Astrocyte (in vitro differentiated cells and primary cell): ENCODE data around the gene SOBP. TPM values are rescaled to one million over a fixed set of nuclear protein-coding genes. Genes with fewer than 3 reads are reported as not detected.

ENCODE experiments used
- DNase-seq: peaks from one replicate; pipeline ENCODE4 v3.0.0-alpha.2; 2010; ENCODE audit warnings: low read depth
- FAIRE-seq: peaks from 2 replicates; lab custom pipeline; 2011; peaks lifted over from hg19 to GRCh38; lab: Jason Lieb, UNC
- H2AFZ ChIP-seq: 2 replicates; pipeline ENCODE4 v1.6.0; 2012; ENCODE audit warnings: low read depth, low read length, inconsistent platforms
- H3K27ac ChIP-seq: 2 replicates; pipeline ENCODE4 v1.5.1; 2011; ENCODE audit warnings: low read depth, low read length, inconsistent platforms
- H3K27me3 ChIP-seq: 2 replicates; pipeline ENCODE4 v1.6.0; 2011; ENCODE audit warnings: low read length, inconsistent platforms; ENCODE audit not compliant: insufficient read depth
- H3K36me3 ChIP-seq: 2 replicates; pipeline ENCODE4 v1.5.1; 2011; ENCODE audit warnings: low read length, inconsistent platforms; ENCODE audit not compliant: insufficient read depth
- H3K4me1 ChIP-seq: 2 replicates; pipeline ENCODE4 v1.5.1; 2011; ENCODE audit warnings: low read length, inconsistent platforms; ENCODE audit not compliant: insufficient read depth
- H3K4me2 ChIP-seq: 2 replicates; pipeline ENCODE4 v1.6.0; 2012; ENCODE audit warnings: low read length, inconsistent platforms
- H3K4me3 ChIP-seq: 2 replicates; pipeline ENCODE4 v1.5.1; 2011; ENCODE audit warnings: low read depth, mild to moderate bottlenecking, low read length, inconsistent platforms; ENCODE audit not compliant: insufficient read depth
- H3K79me2 ChIP-seq: 2 replicates; pipeline ENCODE4 v1.6.0; 2012; ENCODE audit warnings: mild to moderate bottlenecking, low read length, inconsistent platforms; ENCODE audit not compliant: insufficient read depth
- H3K9ac ChIP-seq: 2 replicates; pipeline ENCODE4 v1.6.0; 2012; ENCODE audit warnings: mild to moderate bottlenecking, low read length, inconsistent platforms
- H3K9me3 ChIP-seq: 2 replicates; pipeline ENCODE4 v1.5.1; 2012; ENCODE audit warnings: low read depth, mild to moderate bottlenecking, low read length, inconsistent platforms; ENCODE audit not compliant: insufficient read depth
- H4K20me1 ChIP-seq: 2 replicates; pipeline ENCODE4 v1.6.0; 2012; ENCODE audit warnings: low read length, inconsistent platforms; ENCODE audit not compliant: insufficient read depth
- H3K27ac Mint-ChIP-seq: one replicate; pipeline ENCODE4 v1.8.0; 2021; ENCODE audit warnings: mild to moderate bottlenecking, mixed read lengths; ENCODE audit not compliant: unreplicated experiment
- H3K27me3 Mint-ChIP-seq: one replicate; pipeline ENCODE4 v1.8.0; 2021; ENCODE audit warnings: low read depth, mixed read lengths; ENCODE audit not compliant: unreplicated experiment
- H3K36me3 Mint-ChIP-seq: one replicate; pipeline ENCODE4 v1.8.0; 2021; ENCODE audit warnings: low read depth, mixed read lengths; ENCODE audit not compliant: unreplicated experiment
- H3K4me1 Mint-ChIP-seq: one replicate; pipeline ENCODE4 v1.8.0; 2021; ENCODE audit warnings: low read depth, mixed read lengths; ENCODE audit not compliant: unreplicated experiment
- H3K4me3 Mint-ChIP-seq: one replicate; pipeline ENCODE4 v1.8.0; 2021; ENCODE audit warnings: mild to moderate bottlenecking, moderate library complexity, mixed read lengths; ENCODE audit not compliant: unreplicated experiment
- H3K9me3 Mint-ChIP-seq: one replicate; pipeline ENCODE4 v1.8.0; 2021; ENCODE audit warnings: mild to moderate bottlenecking, mixed read lengths; ENCODE audit not compliant: unreplicated experiment
- CTCF ChIP-seq: IDR thresholded peaks from 2 replicates; pipeline ENCODE4 v1.5.1; 2011; ENCODE audit warnings: low read depth, mild to moderate bottlenecking, inconsistent platforms, low read length, moderate library complexity; ENCODE audit not compliant: insufficient read depth
- EZH2 ChIP-seq: IDR thresholded peaks from 2 replicates; pipeline ENCODE4 v1.6.1; 2012; ENCODE audit warnings: mild to moderate bottlenecking, low read length, inconsistent platforms; ENCODE audit not compliant: insufficient read depth
- total RNA-seq: library from RNA; stranded (reverse); gene quantifications from 2 replicates; pipeline ENCODE4 v1.2.1, GENCODE V29; 2021

The SOBP gene
- total RNA-seq, 1 donor from 2014 or later, result 4.7 TPM

- H3K4me3 Mint-ChIP-seq, result no peak overlapping the region
- Histone ChIP-seq H3K4me3 (no peak overlapping the region), H2AFZ (peak overlapping the region; percentile 42), H3K27me3 (no peaks in the 10 kb centered on the region), H3K27ac (no peak overlapping the region), H3K36me3 (no peaks in the 10 kb centered on the region), H3K9me3 (no peaks in the 10 kb centered on the region), H3K4me2 (no peak overlapping the region), H3K4me1 (peaks cover 29% of the 10 kb centered on the region), H3K9ac (no peak overlapping the region), H4K20me1 (no peaks in the 10 kb centered on the region), H3K79me2 (no peaks in the 10 kb centered on the region)
- H3K4me1 Mint-ChIP-seq, result peaks cover 19% of the 10 kb centered on the region
- H3K9me3 Mint-ChIP-seq, result no peaks in the 10 kb centered on the region
- peaks cover 2% of the 10 kb centered on the region for H3K36me3 Mint-ChIP-seq
- H3K27ac Mint-ChIP-seq, result no peak overlapping the region
- H3K27me3 Mint-ChIP-seq, result peaks cover 19% of the 10 kb centered on the region
- DNase-seq (no peak), FAIRE-seq (no peak)
- TF ChIP-seq CTCF (no peak), EZH2 (no peak)
Observed at GRCh38 chr6:107666981-107667601, 177.2 kb downstream of the SOBP start.

- H3K36me3 Mint-ChIP-seq, result no peaks in the 10 kb centered on the region
- TF ChIP-seq CTCF, result no peak
- no peak for TF ChIP-seq EZH2
- no peak overlapping the region for H3K4me3 Mint-ChIP-seq
- no peaks in the 10 kb centered on the region for H3K36me3 ChIP-seq
- no peaks in the 10 kb centered on the region for H3K9me3 ChIP-seq
- no peaks in the 10 kb centered on the region for H3K27me3 ChIP-seq
- no peaks in the 10 kb centered on the region for H3K79me2 ChIP-seq
- H3K9ac ChIP-seq, result no peak overlapping the region
- no peaks in the 10 kb centered on the region for H4K20me1 ChIP-seq
- FAIRE-seq, result no peak
- H3K4me2 ChIP-seq, result no peak overlapping the region
- H3K27ac Mint-ChIP-seq, result no peak overlapping the region
- H3K4me1 ChIP-seq, result peaks cover 29% of the 10 kb centered on the region
- peaks cover 17% of the 10 kb centered on the region for H3K4me1 Mint-ChIP-seq
- no peak overlapping the region for H3K4me3 ChIP-seq
- H3K9me3 Mint-ChIP-seq, result no peaks in the 10 kb centered on the region
- peaks cover 17% of the 10 kb centered on the region for H3K27me3 Mint-ChIP-seq
- DNase-seq, result no peak
- no peak overlapping the region for H2AFZ ChIP-seq
- H3K27ac ChIP-seq, result no peak overlapping the region
Observed at GRCh38 chr6:107667790-107668189, 177.9 kb downstream of the SOBP start.

GRCh38 chr6:107668743-107669474, 179.0 kb downstream of the SOBP start:
- DNase-seq, result no peak
- Histone ChIP-seq H2AFZ (no peak overlapping the region), H3K36me3 (no peaks in the 10 kb centered on the region), H3K79me2 (no peaks in the 10 kb centered on the region), H3K27me3 (no peaks in the 10 kb centered on the region), H3K9ac (no peak overlapping the region), H3K4me3 (no peak overlapping the region), H3K4me1 (peaks cover 29% of the 10 kb centered on the region), H3K27ac (no peak overlapping the region), H3K9me3 (no peaks in the 10 kb centered on the region), H4K20me1 (no peaks in the 10 kb centered on the region), H3K4me2 (no peak overlapping the region)
- Mint-ChIP-seq H3K4me1 (peaks cover 14% of the 10 kb centered on the region), H3K27ac (no peak overlapping the region), H3K27me3 (peaks cover 8% of the 10 kb centered on the region), H3K36me3 (no peaks in the 10 kb centered on the region), H3K4me3 (no peak overlapping the region), H3K9me3 (no peaks in the 10 kb centered on the region)
- TF ChIP-seq EZH2 (no peak), CTCF (no peak)
- no peak for FAIRE-seq
